GM18505 (cell line): ENCODE measurements around the gene DGCR8.
A peak's percentile ranks its signal among the peaks of the same experiment; 100 is the strongest.

Experiments used
- ATAC-seq: cut with Tn5 transposase; IDR thresholded peaks from one replicate; pipeline ENCODE4 v1.9.1; 2021; ENCODE audit not compliant: unreplicated experiment
- POLR2A ChIP-seq: IDR thresholded peaks from 4 replicates; pipeline ENCODE4 v1.6.1; 2011; ENCODE audit warnings: borderline replicate concordance; ENCODE audit not compliant: insufficient read depth, insufficient read length; ENCODE audit errors: extremely low read depth

Gene DGCR8

GRCh38 chr22:20079745-20080444, at the start of gene DGCR8:
Gene DGCR8 (plus strand): TSS chr22:20080241. CDS start chr22:20085964, 5,723 bp downstream.
- ATAC-seq, result peak; percentile 72
- peak; percentile 68 for TF ChIP-seq POLR2A

GRCh38 chr22:20031732-20032406, 48.2 kb upstream of the DGCR8 start:
- no peak for TF ChIP-seq POLR2A
- no peak for ATAC-seq

- ATAC-seq, result no peak
- no peak for TF ChIP-seq POLR2A
Observed at GRCh38 chr22:20032407-20032991, 47.5 kb upstream of the DGCR8 start.

- ATAC-seq, result no peak
Observed at GRCh38 chr22:20033045-20033706, 46.9 kb upstream of the DGCR8 start.

GRCh38 chr22:20034143-20034542, 45.9 kb upstream of the DGCR8 start:
- ATAC-seq, result no peak
- TF ChIP-seq POLR2A, result no peak

More at GRCh38 chr22:20033045-20033706, 46.9 kb upstream of the DGCR8 start:
- TF ChIP-seq POLR2A, result no peak

GRCh38 chr22:20035375-20036083, 44.5 kb upstream of the DGCR8 start:
- no peak for ATAC-seq
- TF ChIP-seq POLR2A, result no peak

GRCh38 chr22:20036084-20036482, 44.0 kb upstream of the DGCR8 start:
- ATAC-seq, result no peak

GRCh38 chr22:20036535-20037392, 43.3 kb upstream of the DGCR8 start:
- no peak for ATAC-seq
- no peak for TF ChIP-seq POLR2A

More at GRCh38 chr22:20036084-20036482, 44.0 kb upstream of the DGCR8 start:
- no peak for TF ChIP-seq POLR2A

GRCh38 chr22:20037419-20037818, 42.6 kb upstream of the DGCR8 start:
- ATAC-seq, result no peak

GRCh38 chr22:20038574-20038973, 41.5 kb upstream of the DGCR8 start:
- no peak for TF ChIP-seq POLR2A
- ATAC-seq, result no peak

More at GRCh38 chr22:20037419-20037818, 42.6 kb upstream of the DGCR8 start:
- no peak for TF ChIP-seq POLR2A

GRCh38 chr22:20039683-20040325, 40.2 kb upstream of the DGCR8 start:
- TF ChIP-seq POLR2A, result no peak
- ATAC-seq, result no peak
